OCI-LY7 (cell line): Measurements from ENCODE around the gene PSMG2. TPM values are rescaled to one million over a fixed set of nuclear protein-coding genes. Genes with fewer than 3 reads are reported as not detected.

Source experiments
- BruUV-seq: library from RNA; stranded (reverse); fragments of 400-500 nt; replicated peaks from 2 replicates; lab custom pipeline; 2021; lab: Mats Ljungman, UMichigan
- CTCF ChIA-PET: fragments of 300-600 bp; sonication (Branson Sonifier 250); formaldehyde crosslinking; loops from one replicate; lab custom pipeline; 2022; ENCODE audit warnings: antibody characterized with exemption; ENCODE audit not compliant: unreplicated experiment; lab: Charles Lee
- POLR2A ChIA-PET: fragments of 300-600 bp; sonication (Branson Sonifier 250); formaldehyde crosslinking; loops from one replicate; lab custom pipeline; 2022; ENCODE audit warnings: antibody characterized with exemption; lab: Charles Lee
- DNase-seq: peaks from one replicate; pipeline ENCODE4 v3.0.0-alpha.2; 2015; ENCODE audit warnings: low spot score
- H2AFZ ChIP-seq: fragments of 200-600 bp; sonication (generic), shearing (Covaris generic); 2 replicates; pipeline ENCODE4 v1.6.1; 2014; ENCODE audit warnings: mild to moderate bottlenecking, antibody characterized with exemption, low read length, moderate library complexity
- H3K27ac ChIP-seq: fragments of 200-600 bp; sonication (generic); 2 replicates; pipeline ENCODE4 v1.5.1; 2014; ENCODE audit warnings: mixed run types, low read depth, mild to moderate bottlenecking, moderate library complexity, low read length, inconsistent platforms; ENCODE audit not compliant: poor library complexity, severe bottlenecking
- H3K36me3 ChIP-seq: fragments of 200-600 bp; sonication (generic); 2 replicates; pipeline ENCODE4 v1.6.1; 2014; ENCODE audit warnings: mild to moderate bottlenecking, antibody characterized with exemption, low read length, moderate library complexity, mixed read lengths; ENCODE audit not compliant: insufficient read depth
- H3K4me1 ChIP-seq: fragments of 200-600 bp; sonication (generic); 2 replicates; pipeline ENCODE4 v1.5.1; 2014; ENCODE audit warnings: mild to moderate bottlenecking, low read length; ENCODE audit not compliant: insufficient read depth, poor library complexity, severe bottlenecking
- H3K4me2 ChIP-seq: fragments of 200-600 bp; sonication (generic); 2 replicates; pipeline ENCODE4 v1.6.1; 2014; ENCODE audit warnings: mild to moderate bottlenecking, low read length
- H3K4me3 ChIP-seq: fragments of 200-600 bp; sonication (generic); 2 replicates; pipeline ENCODE4 v1.5.1; 2014; ENCODE audit warnings: mild to moderate bottlenecking, low read depth, low read length; ENCODE audit not compliant: poor library complexity, severe bottlenecking
- H3K79me2 ChIP-seq: fragments of 200-600 bp; sonication (generic); 2 replicates; pipeline ENCODE4 v1.6.1; 2016; ENCODE audit warnings: low read depth, mild to moderate bottlenecking, low read length, moderate library complexity, mixed read lengths; ENCODE audit not compliant: insufficient read depth
- H3K9me2 ChIP-seq: fragments of 200-600 bp; sonication (generic); 2 replicates; pipeline ENCODE4 v1.6.1; 2016; ENCODE audit warnings: mild to moderate bottlenecking, low read length, mixed read lengths; ENCODE audit not compliant: insufficient read depth
- H3K9me3 ChIP-seq: fragments of 200-600 bp; sonication (generic); 2 replicates; pipeline ENCODE4 v1.6.1; 2014; ENCODE audit warnings: mild to moderate bottlenecking, mixed run types, low read length, mixed read lengths
- H4K20me1 ChIP-seq: fragments of 200-600 bp; sonication (generic); 2 replicates; pipeline ENCODE4 v1.6.1; 2014; ENCODE audit warnings: mild to moderate bottlenecking, antibody characterized with exemption, low read length, moderate library complexity, mixed read lengths; ENCODE audit not compliant: insufficient read depth
- EZH2phosphoT487 ChIP-seq: fragments of 200-600 bp; sonication (generic); IDR thresholded peaks from 2 replicates; pipeline ENCODE4 v1.6.1; 2018; ENCODE audit warnings: low read depth, borderline replicate concordance, mild to moderate bottlenecking, mixed run types, antibody characterized with exemption, low read length, moderate library complexity, mixed read lengths
- intact Hi-C: fragments of 100-400 bp; cut with micrococcal nuclease; formaldehyde crosslinking; loops from one replicate; pipeline ENCODE4 v1.10.0; 2022; ENCODE audit not compliant: unreplicated experiment
- total RNA-seq, 2 experiments: library from RNA; depleted of rRNA in 1 of 2; stranded (reverse); fragments of >200 nt in 1 of 2; shearing (Covaris generic) in 1 of 2; gene quantifications; 2 replicates each; pipeline ENCODE4 v1.2.3, GENCODE V29; 2014 to 2022
- TF ChIP-seq, protein P1 (sequence below): fragments of 200-600 bp; sonication (generic); conservative IDR thresholded peaks from 2 replicates; pipeline ENCODE4 v1.5.1; 2014; ENCODE audit warnings: mild to moderate bottlenecking, antibody characterized with exemption, low read length, moderate library complexity, mixed read lengths

The PSMG2 gene
- total RNA-seq, 2 experiments from 2014 or later, result 69.2 to 98.8 TPM

DNA sequence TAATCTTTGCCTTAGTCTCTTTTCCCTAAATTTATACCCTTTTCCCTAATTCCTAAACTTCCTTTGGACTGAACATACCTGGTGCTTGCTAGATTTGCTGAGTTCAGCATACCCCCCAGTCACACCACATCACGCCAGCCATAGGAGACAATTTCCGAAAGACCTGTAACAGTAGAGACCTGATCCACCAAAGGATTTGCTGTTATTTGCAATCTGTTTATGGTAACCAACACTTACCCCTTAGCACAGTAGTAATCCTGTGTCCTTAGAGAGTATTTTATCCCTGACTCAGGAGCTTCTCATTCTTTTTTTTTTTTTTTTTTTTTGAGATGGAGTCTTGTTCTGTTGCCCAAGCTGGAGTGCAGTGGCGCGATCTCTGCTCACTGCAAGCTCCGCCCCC, 8.6 kb downstream of the PSMG2 start:
- Histone ChIP-seq H4K20me1 (no peaks in the 10 kb centered on the region), H2AFZ (no peak overlapping the region), H3K4me3 (no peak overlapping the region), H3K79me2 (peaks cover 7% of the 10 kb centered on the region; the same call in 1 of the 2 replicates), H3K36me3 (peaks cover 96% of the 10 kb centered on the region), H3K9me3 (no peaks in the 10 kb centered on the region), H3K27ac (no peak overlapping the region), H3K4me2 (no peak overlapping the region), H3K9me2 (no peaks in the 10 kb centered on the region), H3K4me1 (no peaks in the 10 kb centered on the region)
- intact Hi-C loops, result no loop called here
- no peak for TF ChIP-seq EZH2phosphoT487
- TF ChIP-seq, protein P1, sequence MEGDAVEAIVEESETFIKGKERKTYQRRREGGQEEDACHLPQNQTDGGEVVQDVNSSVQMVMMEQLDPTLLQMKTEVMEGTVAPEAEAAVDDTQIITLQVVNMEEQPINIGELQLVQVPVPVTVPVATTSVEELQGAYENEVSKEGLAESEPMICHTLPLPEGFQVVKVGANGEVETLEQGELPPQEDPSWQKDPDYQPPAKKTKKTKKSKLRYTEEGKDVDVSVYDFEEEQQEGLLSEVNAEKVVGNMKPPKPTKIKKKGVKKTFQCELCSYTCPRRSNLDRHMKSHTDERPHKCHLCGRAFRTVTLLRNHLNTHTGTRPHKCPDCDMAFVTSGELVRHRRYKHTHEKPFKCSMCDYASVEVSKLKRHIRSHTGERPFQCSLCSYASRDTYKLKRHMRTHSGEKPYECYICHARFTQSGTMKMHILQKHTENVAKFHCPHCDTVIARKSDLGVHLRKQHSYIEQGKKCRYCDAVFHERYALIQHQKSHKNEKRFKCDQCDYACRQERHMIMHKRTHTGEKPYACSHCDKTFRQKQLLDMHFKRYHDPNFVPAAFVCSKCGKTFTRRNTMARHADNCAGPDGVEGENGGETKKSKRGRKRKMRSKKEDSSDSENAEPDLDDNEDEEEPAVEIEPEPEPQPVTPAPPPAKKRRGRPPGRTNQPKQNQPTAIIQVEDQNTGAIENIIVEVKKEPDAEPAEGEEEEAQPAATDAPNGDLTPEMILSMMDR, result no peak
- ChIA-PET CTCF (interaction anchor here (0.7 kb wide), 1 partner anchor 21 kb away, joined by 3 read pairs; no protein-coding TSS in a partner anchor), POLR2A (interaction anchor here (0.6 to 1.0 kb wide), 5 partner anchors 11 to 349 kb away, joined by 3 to 5 read pairs (median 3); partner anchors contain the start of gene CEP192)
- no peak for DNase-seq
- BruUV-seq, result no TSS peak

DNA sequence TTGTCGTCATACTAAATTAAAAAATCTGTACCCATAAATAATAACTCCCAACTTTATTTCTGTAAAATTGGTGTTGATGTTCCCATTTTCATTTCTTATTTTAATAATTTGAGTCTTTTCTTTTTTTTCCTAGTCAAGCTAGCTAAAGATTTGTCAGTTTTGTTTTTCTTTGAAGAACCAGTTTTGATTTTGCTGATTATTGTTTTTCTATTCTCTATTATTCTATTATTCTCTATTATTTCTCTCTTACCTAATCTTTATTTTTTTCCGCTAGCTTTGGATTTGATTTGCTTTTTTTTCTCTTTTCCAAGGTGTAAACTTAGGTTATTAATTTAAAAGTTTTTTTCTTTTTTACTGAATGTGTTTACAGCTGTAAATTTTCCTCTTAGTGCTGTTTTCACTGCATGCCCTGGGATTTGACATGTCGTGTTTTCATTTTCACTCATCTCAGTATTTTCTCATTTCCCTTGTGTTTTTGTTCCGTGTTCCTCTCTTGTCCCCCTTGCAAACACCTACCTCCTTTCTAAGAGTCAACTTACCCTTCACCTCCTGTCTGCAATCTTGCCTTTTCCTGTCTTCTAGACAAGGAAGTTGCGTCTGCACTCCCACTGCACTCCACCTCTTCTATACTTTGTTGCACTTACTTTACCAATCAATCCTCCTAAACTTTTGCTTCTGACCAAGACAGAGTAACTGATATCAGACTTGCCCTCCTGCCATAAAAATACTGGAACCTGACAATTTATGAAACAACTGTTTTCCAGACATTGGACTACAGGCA, 18.8 kb downstream of the PSMG2 start:
- H3K9me3 ChIP-seq, result no peaks in the 10 kb centered on the region
- no peak overlapping the region for H2AFZ ChIP-seq
- no peak overlapping the region for H3K4me2 ChIP-seq
- H3K9me2 ChIP-seq, result no peaks in the 10 kb centered on the region
- H3K27ac ChIP-seq, result no peak overlapping the region
- H3K79me2 ChIP-seq, result no peaks in the 10 kb centered on the region
- BruUV-seq, result no TSS peak
- TF ChIP-seq, protein P1, result no peak
- no peak for TF ChIP-seq EZH2phosphoT487
- peaks cover 5% of the 10 kb centered on the region for H3K4me1 ChIP-seq
- POLR2A ChIA-PET, result interaction anchor here (0.6 to 1.4 kb wide), 4 partner anchors 23 to 219 kb away, joined by 3 read pairs; no protein-coding TSS in a partner anchor
- no peak overlapping the region for H3K4me3 ChIP-seq
- H4K20me1 ChIP-seq, result peaks cover 4% of the 10 kb centered on the region; the same call in 1 of the 2 replicates
- no peak for DNase-seq
- peaks cover 91% of the 10 kb centered on the region for H3K36me3 ChIP-seq
- intact Hi-C loops, result loop anchor here (10.0 kb wide), 2 partner anchors 327 to 383 kb away; no protein-coding TSS in a partner anchor
- CTCF ChIA-PET, result no interaction called here

DNA sequence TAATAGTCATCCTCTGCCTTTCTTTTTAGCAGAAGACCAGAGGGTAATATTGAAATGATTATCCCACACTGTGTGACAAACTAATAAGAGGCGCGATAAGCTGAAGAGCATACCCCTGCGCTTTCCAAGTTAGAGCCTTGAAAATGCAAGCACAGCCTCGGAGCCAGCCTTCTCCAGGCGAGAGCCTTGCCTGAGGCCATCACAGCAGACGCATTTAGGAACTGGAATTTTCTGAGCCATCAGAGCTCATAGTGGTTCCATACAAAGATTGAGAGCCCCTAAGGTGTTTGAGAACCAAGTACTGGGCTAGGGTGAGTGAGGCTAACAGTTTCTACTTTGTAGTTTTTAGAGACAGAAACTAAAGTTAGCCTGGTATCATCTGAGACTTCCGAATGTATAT, 19.9 kb downstream of the PSMG2 start:
- no peak overlapping the region for H3K4me3 ChIP-seq
- POLR2A ChIA-PET, result interaction anchor here (1.0 to 2.0 kb wide), 2 partner anchors 8 to 11 kb away, joined by 3 to 6 read pairs; no protein-coding TSS in a partner anchor
- H2AFZ ChIP-seq, result no peak overlapping the region
- intact Hi-C loops, result loop anchor here (10.0 kb wide), 2 partner anchors 328 to 382 kb away; no protein-coding TSS in a partner anchor
- CTCF ChIA-PET, result no interaction called here
- no peak for TF ChIP-seq EZH2phosphoT487
- TF ChIP-seq, protein P1, result no peak
- no peak for DNase-seq
- no peaks in the 10 kb centered on the region for H3K9me3 ChIP-seq
- peaks cover 8% of the 10 kb centered on the region for H3K4me1 ChIP-seq
- H3K36me3 ChIP-seq, result peaks cover 90% of the 10 kb centered on the region
- no TSS peak for BruUV-seq
- no peaks in the 10 kb centered on the region for H3K9me2 ChIP-seq
- H3K79me2 ChIP-seq, result no peaks in the 10 kb centered on the region
- no peaks in the 10 kb centered on the region for H4K20me1 ChIP-seq
- no peak overlapping the region for H3K27ac ChIP-seq
- H3K4me2 ChIP-seq, result no peak overlapping the region
